HEK293T (cell line): ENCODE results near the gene ACP7.

Experiments
- CTCF ChIA-PET: fragments of 350-600 bp; formaldehyde crosslinking; extraction: SDS; loops from one replicate; lab custom pipeline; 2021; ENCODE audit warnings: antibody characterized with exemption, inconsistent platforms; lab: Yijun Ruan, JAX
- POLR2A ChIA-PET: fragments of 350-600 bp; formaldehyde crosslinking; extraction: SDS; loops from one replicate; lab custom pipeline; 2020; ENCODE audit warnings: antibody characterized with exemption, inconsistent platforms; lab: Yijun Ruan, JAX
- DNase-seq: peaks from one replicate; pipeline ENCODE4 v3.0.0; 2012; ENCODE audit warnings: mixed read lengths; ENCODE audit errors: extremely low spot score
- ARNT ChIP-seq: fragments of 450-650 bp; IDR thresholded peaks from 2 replicates; pipeline ENCODE4 v1.6.1; 2017; ENCODE audit warnings: mild to moderate bottlenecking
- BHLHE40 ChIP-seq: fragments of 450-650 bp; IDR thresholded peaks from 2 replicates; pipeline ENCODE4 v1.6.1; 2016; ENCODE audit warnings: mild to moderate bottlenecking, moderate library complexity, borderline replicate concordance
- CTBP1 ChIP-seq: fragments of 450-650 bp; IDR thresholded peaks from 2 replicates; pipeline ENCODE4 v1.6.1; 2016; ENCODE audit warnings: borderline replicate concordance
- ELF4 ChIP-seq: fragments of 450-650 bp; IDR thresholded peaks from 2 replicates; pipeline ENCODE4 v1.6.1; 2017; ENCODE audit warnings: antibody characterized with exemption
- FOXA1 ChIP-seq: fragments of 450-650 bp; IDR thresholded peaks from 2 replicates; pipeline ENCODE4 v1.6.1; 2016; ENCODE audit warnings: mild to moderate bottlenecking
- FOXK2 ChIP-seq: fragments of 450-650 bp; IDR thresholded peaks from 2 replicates; pipeline ENCODE4 v1.6.1; 2016; ENCODE audit warnings: mild to moderate bottlenecking
- FOXM1 ChIP-seq: fragments of 450-650 bp; IDR thresholded peaks from 2 replicates; pipeline ENCODE4 v1.6.1; 2017; ENCODE audit warnings: mild to moderate bottlenecking, borderline replicate concordance
- HDGF ChIP-seq: fragments of 450-650 bp; IDR thresholded peaks from 2 replicates; pipeline ENCODE4 v1.6.1; 2017; ENCODE audit warnings: antibody characterized with exemption, borderline replicate concordance
- L3MBTL2 ChIP-seq: fragments of 450-650 bp; conservative IDR thresholded peaks from 2 replicates; pipeline ENCODE4 v1.6.1; 2016; ENCODE audit warnings: mild to moderate bottlenecking
- LEF1 ChIP-seq: fragments of 450-650 bp; IDR thresholded peaks from 2 replicates; pipeline ENCODE4 v1.6.1; 2017; ENCODE audit warnings: mild to moderate bottlenecking, borderline replicate concordance
- NFRKB ChIP-seq: fragments of 450-650 bp; IDR thresholded peaks from 2 replicates; pipeline ENCODE4 v1.6.1; 2016; ENCODE audit warnings: mild to moderate bottlenecking, moderate library complexity
- SP1 ChIP-seq: fragments of 450-650 bp; IDR thresholded peaks from 2 replicates; pipeline ENCODE4 v1.6.1; 2017
- SUZ12 ChIP-seq: fragments of 450-650 bp; IDR thresholded peaks from 2 replicates; pipeline ENCODE4 v1.6.1; 2016; ENCODE audit warnings: mild to moderate bottlenecking
- TARDBP ChIP-seq: fragments of 450-650 bp; IDR thresholded peaks from 2 replicates; pipeline ENCODE4 v1.6.1; 2016
- ZNF384 ChIP-seq: fragments of 450-650 bp; IDR thresholded peaks from 2 replicates; pipeline ENCODE4 v1.6.1; 2016
- TF ChIP-seq, protein P1 (sequence below): fragments of 450-650 bp; IDR thresholded peaks from 2 replicates; pipeline ENCODE4 v1.6.1; 2016

ACP7 gene

DNA sequence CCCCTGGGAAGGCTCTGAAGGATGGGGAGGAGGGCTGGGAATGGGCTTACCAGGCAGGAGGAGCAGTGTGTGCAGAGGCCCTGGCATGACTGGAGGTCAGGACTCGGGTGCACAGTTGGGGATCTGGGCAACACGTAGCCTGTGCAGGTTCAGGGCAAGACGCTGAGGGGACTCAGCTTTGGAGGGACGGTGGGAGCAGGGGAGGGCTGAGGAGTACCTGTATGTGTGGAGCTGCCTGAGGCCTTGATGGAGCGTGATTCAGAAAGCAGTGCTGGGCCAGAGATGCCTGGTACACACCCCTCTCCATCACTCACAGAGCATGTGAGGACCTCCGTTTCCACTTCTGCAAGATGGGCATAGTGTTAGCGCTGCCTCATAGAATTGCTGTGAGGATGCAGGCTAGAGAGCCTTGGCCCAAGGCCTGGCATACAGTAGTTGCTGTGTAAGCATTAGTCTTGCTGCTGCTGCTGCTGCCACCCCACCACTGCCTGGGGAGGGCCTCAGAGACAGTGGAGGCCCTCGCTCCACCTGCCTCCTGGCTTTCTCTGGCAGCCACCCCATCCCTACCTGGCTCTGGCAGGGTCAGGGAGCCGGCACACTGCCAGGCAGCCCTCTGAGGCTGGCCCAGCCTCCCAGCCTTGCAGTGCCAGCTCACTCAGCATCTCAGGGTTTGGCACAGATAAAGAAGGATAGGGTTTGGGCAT is 43.8 kb downstream of the ACP7 start:
- DNase-seq = no peak
- no peak for TF ChIP-seq FOXK2
- POLR2A ChIA-PET = no interaction called here
- CTCF ChIA-PET = no interaction called here

DNA sequence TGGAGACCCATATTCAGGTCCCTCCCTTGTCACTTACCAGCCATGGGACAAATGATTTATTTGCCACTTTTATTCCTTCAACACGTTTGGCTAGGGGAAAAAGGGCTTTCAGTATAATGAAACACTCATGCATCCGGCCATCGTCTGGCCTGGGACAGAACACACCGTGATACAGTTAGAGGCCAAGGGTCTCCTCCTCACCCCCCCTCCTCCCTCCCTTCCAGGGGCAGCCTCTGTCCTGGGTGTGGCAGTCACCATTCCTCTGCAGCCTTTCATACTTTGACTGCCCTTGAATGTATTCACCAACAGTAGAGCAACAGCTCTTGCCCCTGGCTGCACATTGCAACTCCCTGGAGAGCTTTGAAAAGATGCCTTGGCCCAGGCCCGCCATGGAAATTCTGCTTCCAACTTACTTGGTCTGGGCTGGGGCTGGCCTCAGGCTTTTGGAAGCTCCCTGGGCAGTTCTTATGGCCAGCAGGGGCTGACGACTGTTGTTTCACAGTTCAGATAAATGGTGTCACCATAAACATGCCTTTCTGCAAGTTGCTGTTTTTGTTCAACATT is 44.4 kb downstream of the ACP7 start:
- no peak for DNase-seq
- CTCF ChIA-PET = no interaction called here
- TF ChIP-seq ELF4 = no peak
- TF ChIP-seq SP1 = no peak
- TF ChIP-seq HDGF = no peak
- no peak for TF ChIP-seq L3MBTL2
- TF ChIP-seq, protein P1, sequence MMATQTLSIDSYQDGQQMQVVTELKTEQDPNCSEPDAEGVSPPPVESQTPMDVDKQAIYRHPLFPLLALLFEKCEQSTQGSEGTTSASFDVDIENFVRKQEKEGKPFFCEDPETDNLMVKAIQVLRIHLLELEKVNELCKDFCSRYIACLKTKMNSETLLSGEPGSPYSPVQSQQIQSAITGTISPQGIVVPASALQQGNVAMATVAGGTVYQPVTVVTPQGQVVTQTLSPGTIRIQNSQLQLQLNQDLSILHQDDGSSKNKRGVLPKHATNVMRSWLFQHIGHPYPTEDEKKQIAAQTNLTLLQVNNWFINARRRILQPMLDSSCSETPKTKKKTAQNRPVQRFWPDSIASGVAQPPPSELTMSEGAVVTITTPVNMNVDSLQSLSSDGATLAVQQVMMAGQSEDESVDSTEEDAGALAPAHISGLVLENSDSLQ = peak; percentile 48
- TF ChIP-seq FOXM1 = no peak
- no peak for TF ChIP-seq BHLHE40
- POLR2A ChIA-PET = no interaction called here

DNA sequence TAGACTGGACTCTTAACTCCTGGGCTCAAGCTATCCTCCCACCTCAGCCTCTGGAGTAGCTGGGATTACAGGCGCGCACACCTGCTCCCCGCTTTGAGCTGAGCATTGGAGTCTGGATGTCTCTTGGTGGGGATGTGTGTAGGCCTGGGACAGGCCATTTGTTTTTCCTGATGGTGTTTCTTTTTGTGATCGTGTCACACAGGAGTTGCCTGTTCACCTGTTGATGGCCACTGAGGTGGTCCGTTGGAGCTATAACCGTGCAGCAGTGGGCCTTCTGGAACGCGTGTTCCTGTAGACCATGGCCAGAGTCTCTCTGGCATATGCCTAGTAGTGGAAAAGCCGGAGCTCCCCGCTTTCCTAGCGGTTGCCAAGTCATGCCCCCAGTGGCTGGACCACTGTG is 44.9 kb downstream of the ACP7 start:
- TF ChIP-seq BHLHE40 = no peak
- TF ChIP-seq SUZ12 = no peak
- TF ChIP-seq HDGF = no peak
- TF ChIP-seq, protein P1 = no peak
- TF ChIP-seq SP1 = no peak
- no peak for TF ChIP-seq ELF4
- TF ChIP-seq LEF1 = no peak
- no peak for TF ChIP-seq FOXM1
- no peak for TF ChIP-seq ZNF384
- no peak for TF ChIP-seq L3MBTL2
- TF ChIP-seq FOXK2 = no peak
- TF ChIP-seq NFRKB = no peak
- no peak for TF ChIP-seq TARDBP
- ChIA-PET CTCF (no interaction called here), POLR2A (no interaction called here)
- DNase-seq = no peak

DNA sequence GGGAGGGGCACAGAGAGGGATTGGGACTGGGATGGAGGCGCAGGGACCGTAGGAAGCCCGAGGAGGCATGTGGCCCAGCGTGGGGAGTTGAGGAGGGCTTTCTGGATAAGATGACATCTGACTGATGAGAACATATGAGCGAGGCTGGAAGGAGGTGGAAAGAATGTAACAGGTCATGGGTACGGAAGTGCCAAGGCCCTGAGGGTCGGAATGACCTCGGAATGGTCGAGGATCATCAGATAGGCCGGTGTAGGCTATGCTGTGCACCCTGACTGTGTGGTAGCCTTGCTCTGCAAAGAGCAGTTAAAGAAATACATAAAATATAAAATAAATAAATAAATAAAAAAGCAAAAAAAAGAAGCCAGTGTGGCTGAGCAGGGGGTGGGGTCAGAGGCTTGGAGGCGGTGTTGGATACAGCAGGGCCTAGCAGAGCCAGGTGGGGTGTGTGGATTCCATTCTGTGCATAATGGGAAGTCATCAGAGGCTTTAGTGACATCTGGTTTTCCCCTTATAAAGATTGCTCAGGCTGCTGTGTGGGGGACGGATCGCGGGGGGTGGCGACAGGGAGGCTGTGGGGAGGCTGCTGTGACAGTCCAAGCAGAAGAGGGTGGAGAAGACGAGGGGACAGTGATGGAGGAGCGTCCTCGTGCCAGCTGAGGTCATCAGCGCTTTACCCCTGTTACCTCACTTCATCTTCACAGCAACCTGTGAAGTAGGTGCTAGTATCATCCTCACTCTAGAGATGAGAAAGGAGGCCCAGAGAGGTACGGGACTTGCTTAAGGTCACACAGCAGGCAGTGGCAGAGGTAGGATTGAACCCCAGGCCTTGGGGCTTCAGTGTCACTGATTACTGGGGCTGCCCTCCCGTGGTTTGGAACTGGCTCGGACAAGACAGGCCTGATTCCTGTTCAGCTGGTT is 46.4 kb downstream of the ACP7 start:
- ChIA-PET CTCF (no interaction called here), POLR2A (no interaction called here)
- no peak for TF ChIP-seq NFRKB
- TF ChIP-seq TARDBP = no peak
- no peak for TF ChIP-seq LEF1
- no peak for TF ChIP-seq ARNT
- TF ChIP-seq, protein P1 = no peak
- TF ChIP-seq HDGF = no peak
- no peak for TF ChIP-seq BHLHE40
- TF ChIP-seq ZNF384 = no peak
- no peak for TF ChIP-seq CTBP1
- no peak for TF ChIP-seq SUZ12
- TF ChIP-seq FOXA1 = no peak
- TF ChIP-seq ELF4 = no peak
- TF ChIP-seq FOXK2 = no peak
- DNase-seq = no peak

DNA sequence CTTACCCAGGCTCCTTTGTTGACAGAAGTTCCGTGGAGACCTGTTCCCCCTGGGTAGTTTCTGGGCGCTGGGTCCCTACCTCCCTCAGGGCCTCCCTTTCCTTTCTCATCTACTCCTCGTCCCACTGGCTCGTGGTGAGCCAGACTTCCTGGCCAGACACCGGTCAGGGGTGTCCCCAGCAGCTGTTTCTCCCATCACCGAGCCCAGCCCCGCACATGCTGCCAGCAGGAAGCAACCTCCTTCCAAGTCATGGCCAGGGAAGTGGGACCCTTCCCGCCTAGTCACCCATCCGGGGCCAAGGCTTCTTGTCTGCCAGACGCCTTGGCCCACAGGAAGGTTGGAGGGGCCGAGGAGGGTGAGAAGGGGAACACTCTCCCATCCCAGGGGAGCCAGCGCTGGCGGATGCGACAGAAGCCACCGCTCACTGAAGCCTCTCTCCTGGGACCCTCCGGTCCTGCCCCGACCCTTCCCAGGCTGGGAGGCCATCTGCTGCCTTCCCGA is 47.1 kb downstream of the ACP7 start:
- no peak for TF ChIP-seq SUZ12
- TF ChIP-seq FOXK2 = no peak
- TF ChIP-seq ZNF384 = no peak
- TF ChIP-seq BHLHE40 = no peak
- TF ChIP-seq FOXM1 = no peak
- TF ChIP-seq L3MBTL2 = no peak
- TF ChIP-seq, protein P1 = no peak
- TF ChIP-seq CTBP1 = no peak
- no peak for TF ChIP-seq SP1
- TF ChIP-seq ELF4 = no peak
- TF ChIP-seq ARNT = no peak
- TF ChIP-seq FOXA1 = no peak
- no peak for TF ChIP-seq TARDBP
- no peak for TF ChIP-seq LEF1
- TF ChIP-seq NFRKB = no peak
- no peak for TF ChIP-seq HDGF
- POLR2A ChIA-PET = no interaction called here
- CTCF ChIA-PET = no interaction called here
- DNase-seq = no peak
